ENCODE measurements around the gene PTPRH.
A peak's percentile ranks its signal among the peaks of the same experiment; 100 is the strongest.
"Not testable (repeated sequence)": the region's sequence is repeated elsewhere in the genome, so short reads cannot be mapped to it uniquely, and the experiment has no call there.

The PTPRH gene

DNA sequence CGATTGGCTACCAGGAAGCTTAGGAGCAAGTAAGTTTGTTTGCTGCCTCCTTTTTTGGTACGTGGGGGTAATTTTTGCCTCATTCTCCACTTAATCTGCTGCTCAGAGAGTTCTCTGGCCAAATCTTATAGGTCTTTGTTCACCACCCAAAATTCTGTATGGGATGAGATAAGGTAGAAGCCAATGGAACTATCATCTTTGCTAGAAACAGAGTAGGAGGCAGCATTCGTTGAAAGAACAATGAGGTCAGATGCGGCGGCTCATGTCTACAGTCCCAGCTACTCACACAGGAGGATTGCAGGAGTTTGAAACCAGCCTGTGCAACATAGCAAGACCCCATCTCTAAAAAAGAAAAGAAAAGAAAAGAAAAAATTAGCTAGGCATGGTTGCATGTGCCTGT, 37.9 kb downstream of the PTPRH start:
- Mint-ChIP-seq H3K4me3 (no peak overlapping the region), H3K27ac (no peak overlapping the region), H3K9me3 (peaks cover 4% of the 10 kb centered on the region), H3K4me1 (ENCODE audit: low read depth) (peaks cover 18% of the 10 kb centered on the region), H3K36me3 (ENCODE audit: low read depth) (peaks cover 7% of the 10 kb centered on the region), H3K27me3 (peaks cover 74% of the 10 kb centered on the region)

DNA sequence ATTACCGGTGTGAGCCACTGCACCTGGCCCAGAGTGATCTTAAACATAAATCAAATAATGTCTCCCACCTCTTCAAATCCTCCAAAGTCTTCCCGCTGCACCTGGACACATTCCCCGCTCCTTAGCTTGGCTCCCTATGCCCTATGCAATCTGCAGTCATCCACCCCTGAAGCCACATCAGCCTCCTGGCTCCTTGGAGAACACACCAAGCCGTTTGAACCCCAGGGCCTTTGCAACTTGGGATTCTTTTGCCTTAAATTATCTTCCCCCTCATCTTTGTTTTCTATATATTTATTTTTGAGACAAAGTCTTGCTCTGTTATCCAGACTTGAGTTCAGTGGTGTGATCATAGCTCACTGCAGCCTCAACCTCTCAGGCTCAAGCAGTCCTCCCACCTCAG, 40.2 kb downstream of the PTPRH start:
- peaks cover 17% of the 10 kb centered on the region for H3K4me1 Mint-ChIP-seq (ENCODE audit: low read depth)
- H3K9me3 Mint-ChIP-seq, result peaks cover 4% of the 10 kb centered on the region
- peaks cover 70% of the 10 kb centered on the region for H3K27me3 Mint-ChIP-seq
- no peak overlapping the region for H3K4me3 Mint-ChIP-seq
- no peak overlapping the region for H3K27ac Mint-ChIP-seq
- peaks cover 7% of the 10 kb centered on the region for H3K36me3 Mint-ChIP-seq (ENCODE audit: low read depth)

DNA sequence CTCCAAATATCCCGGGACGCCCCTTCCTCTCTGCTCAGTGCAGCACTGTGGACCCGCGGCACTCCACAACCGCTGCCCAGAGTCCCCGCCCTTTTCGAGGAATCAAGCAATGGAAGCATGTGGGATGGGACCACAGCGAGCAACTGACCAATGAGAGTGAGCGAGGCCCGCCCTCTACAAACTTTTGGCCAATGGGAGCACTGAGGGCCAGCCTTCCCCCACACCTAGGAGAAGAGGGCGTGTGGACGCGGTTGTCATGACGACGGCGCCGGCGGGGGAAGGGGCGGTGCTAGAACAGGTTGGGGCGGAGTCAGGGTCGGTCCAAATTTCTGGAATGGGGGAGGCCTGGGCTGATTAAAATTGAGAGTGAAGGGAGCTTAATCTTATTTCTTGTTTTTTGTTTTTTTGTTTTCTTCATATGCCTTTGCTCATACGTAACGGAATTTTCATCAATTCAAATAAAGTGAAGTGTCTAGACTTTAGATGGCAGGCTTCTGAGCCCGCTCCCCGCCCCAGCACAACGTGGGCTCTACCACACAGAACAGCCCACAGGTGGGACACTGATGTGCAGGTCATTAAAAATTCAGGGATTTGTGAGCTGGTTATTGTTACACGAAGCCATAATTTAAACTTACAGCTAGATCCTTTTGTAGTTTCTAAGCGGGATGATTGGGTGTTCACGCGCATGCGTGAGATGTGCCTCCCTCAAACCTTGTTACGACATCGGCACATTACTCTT, 42.6 kb downstream of the PTPRH start, which contains the start of gene DNAAF3:
TSS of gene DNAAF3 (minus strand) at position 84 of the 739 bp plus-strand sequence. CDS start 200 bp downstream, outside the sequence.
- Mint-ChIP-seq H3K4me1 (ENCODE audit: low read depth) (peaks cover 11% of the 10 kb centered on the region), H3K27ac (no peak within 1 kb of the TSS), H3K36me3 (ENCODE audit: low read depth) (peaks cover 7% of the 10 kb centered on the region), H3K4me3 (peak within 1 kb of the TSS; percentile 22), H3K9me3 (peaks cover 4% of the 10 kb centered on the region), H3K27me3 (peaks cover 60% of the 10 kb centered on the region)

DNA sequence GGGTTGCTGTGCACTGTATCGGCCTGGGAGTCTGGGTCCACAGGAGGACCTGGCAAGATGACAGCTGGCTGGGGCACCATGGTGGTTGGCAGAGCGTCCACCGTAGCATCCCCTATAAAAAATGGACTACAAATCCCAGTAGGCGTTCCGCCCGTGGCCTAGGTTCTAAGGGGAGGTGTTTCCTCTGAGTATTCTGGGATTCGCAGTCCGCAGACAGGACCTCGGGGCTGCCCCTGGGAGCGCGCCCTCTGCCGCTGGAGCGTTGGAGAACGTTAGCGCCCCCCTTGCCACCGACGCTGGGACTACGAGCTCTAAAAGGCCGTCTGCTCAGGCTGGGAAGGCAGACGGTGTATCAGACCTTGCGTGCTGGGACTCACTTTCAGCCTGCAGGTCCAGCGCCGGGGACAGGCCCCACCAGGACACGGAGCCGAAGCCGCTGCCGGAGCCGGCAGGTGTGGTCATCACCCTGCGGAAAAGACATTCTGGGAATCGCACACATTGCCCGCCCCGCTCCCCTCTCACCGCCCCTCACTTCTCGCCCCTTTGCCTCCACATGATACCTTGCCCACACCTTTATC, 43.3 kb downstream of the PTPRH start:
- peak overlapping the region; percentile 22 for H3K4me3 Mint-ChIP-seq
- H3K27me3 Mint-ChIP-seq, result peaks cover 55% of the 10 kb centered on the region
- peaks cover 11% of the 10 kb centered on the region for H3K4me1 Mint-ChIP-seq (ENCODE audit: low read depth)
- peaks cover 7% of the 10 kb centered on the region for H3K36me3 Mint-ChIP-seq (ENCODE audit: low read depth)
- H3K9me3 Mint-ChIP-seq, result peaks cover 4% of the 10 kb centered on the region
- H3K27ac Mint-ChIP-seq, result no peak overlapping the region

DNA sequence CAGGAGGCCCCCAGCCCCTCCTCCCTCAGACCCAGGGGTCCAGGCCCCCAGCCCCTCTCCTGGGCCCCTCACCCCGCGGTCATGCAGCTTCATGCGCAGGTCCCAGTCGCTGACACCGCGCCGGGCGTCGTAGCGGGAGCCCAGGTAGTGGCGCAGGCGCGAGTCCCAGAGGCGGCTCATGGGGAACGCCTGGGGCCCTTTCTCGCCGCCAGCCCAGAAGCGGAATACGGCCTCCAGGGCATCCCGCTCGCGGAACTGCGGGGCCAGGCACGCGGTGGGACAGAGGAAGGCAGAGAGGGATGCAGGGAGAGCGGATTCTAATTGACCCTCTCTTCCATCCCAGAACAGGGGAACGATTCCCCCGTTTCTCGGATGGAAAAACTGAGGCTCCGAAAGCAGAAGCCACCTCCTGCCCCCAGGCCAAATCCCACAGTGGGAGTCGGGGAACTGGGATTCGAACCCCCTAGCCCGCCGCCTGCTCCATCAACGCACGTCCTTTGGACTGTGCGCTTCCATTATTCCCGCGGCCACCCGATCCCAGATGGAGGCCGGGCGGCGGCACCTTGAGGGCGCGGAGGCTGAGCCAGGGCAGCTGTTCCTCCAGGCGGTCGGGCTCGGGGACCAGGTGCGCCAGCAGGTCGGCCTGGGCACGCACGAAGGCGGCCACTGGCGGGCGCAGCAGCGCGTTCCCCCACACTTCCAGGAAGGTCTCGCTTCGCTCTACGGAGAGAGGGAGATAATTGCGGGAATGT, 47.6 kb downstream of the PTPRH start:
- no peaks in the 10 kb centered on the region for H3K9me3 Mint-ChIP-seq
- H3K4me1 Mint-ChIP-seq (ENCODE audit: low read depth), result peaks cover 9% of the 10 kb centered on the region

DNA sequence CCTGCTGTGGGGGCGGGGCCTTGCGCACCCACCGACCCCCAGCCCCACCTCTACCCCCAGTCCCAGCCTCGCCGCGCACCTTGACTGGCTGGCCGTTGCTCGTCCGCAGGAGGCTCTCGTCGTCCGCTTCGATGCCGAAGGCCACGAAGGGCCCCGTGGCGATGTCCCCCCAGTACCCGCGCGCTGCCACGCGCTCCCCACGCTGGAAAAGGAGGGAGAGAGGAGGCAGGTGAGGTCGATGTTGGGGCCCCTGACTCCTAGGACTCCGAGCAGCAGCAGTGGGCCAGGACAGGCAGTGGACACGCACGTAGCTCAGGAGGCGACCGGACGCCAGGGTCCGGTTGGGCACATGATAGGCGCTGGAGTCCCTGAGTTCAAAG, 48.3 kb downstream of the PTPRH start:
- peaks cover 55% of the 10 kb centered on the region for H3K27me3 Mint-ChIP-seq
- H3K9me3 Mint-ChIP-seq, result no peaks in the 10 kb centered on the region
- H3K4me1 Mint-ChIP-seq (ENCODE audit: low read depth), result peaks cover 7% of the 10 kb centered on the region
- no peak overlapping the region for H3K4me3 Mint-ChIP-seq
- H3K36me3 Mint-ChIP-seq (ENCODE audit: low read depth), result no peaks in the 10 kb centered on the region
- no peak overlapping the region for H3K27ac Mint-ChIP-seq

More for the DNA sequence above, 47.6 kb downstream of the PTPRH start:
- H3K36me3 Mint-ChIP-seq (ENCODE audit: low read depth), result peaks cover 3% of the 10 kb centered on the region
- H3K27me3 Mint-ChIP-seq, result peaks cover 56% of the 10 kb centered on the region
- no peak overlapping the region for H3K4me3 Mint-ChIP-seq
- H3K27ac Mint-ChIP-seq, result no peak overlapping the region

DNA sequence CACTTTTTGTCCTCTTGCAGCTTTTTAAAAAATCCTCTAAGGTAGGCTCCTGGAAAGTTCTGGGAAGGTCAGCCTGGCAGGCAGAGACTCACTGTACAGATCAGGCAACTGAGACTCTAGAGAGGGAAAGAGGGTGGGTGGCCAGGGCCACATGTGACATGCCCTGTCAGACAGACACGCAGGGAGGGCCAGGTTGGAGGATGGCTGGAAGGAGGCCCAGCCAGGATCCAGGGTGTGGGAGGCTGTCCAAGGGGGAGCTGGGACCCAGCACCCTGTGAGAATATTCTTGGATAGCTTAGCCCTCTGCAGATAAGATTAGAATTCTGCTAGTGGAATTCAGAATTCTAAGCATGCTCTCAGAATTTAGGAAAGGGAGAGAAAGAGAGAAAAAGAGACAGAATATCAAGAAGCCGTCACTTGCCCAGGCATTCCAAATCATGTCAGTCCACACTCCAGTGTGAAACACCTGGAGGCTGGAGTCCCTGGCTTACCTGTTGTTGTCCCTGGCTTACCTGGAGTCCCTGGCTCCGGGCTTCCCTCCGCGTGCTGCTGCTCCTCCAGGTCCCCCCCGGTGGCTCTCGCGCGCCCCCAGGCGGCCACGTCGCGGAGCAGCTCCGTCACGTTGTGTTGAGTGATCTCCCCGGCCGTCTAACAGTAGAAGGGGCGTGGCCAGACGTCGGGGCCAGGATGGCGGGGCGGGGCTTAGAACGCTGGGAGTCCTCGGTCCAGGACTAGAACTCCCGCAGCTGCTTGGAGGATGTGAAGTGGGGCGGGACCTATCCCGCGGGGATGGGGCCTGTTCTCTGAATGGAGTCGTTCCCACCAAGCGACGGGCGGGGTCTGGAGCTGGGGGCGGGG, 48.9 kb downstream of the PTPRH start:
- Mint-ChIP-seq H3K9me3 (no peaks in the 10 kb centered on the region), H3K27me3 (peaks cover 51% of the 10 kb centered on the region), H3K4me1 (ENCODE audit: low read depth) (peaks cover 7% of the 10 kb centered on the region), H3K36me3 (ENCODE audit: low read depth) (no peaks in the 10 kb centered on the region), H3K27ac (no peak overlapping the region), H3K4me3 (no peak overlapping the region)

DNA sequence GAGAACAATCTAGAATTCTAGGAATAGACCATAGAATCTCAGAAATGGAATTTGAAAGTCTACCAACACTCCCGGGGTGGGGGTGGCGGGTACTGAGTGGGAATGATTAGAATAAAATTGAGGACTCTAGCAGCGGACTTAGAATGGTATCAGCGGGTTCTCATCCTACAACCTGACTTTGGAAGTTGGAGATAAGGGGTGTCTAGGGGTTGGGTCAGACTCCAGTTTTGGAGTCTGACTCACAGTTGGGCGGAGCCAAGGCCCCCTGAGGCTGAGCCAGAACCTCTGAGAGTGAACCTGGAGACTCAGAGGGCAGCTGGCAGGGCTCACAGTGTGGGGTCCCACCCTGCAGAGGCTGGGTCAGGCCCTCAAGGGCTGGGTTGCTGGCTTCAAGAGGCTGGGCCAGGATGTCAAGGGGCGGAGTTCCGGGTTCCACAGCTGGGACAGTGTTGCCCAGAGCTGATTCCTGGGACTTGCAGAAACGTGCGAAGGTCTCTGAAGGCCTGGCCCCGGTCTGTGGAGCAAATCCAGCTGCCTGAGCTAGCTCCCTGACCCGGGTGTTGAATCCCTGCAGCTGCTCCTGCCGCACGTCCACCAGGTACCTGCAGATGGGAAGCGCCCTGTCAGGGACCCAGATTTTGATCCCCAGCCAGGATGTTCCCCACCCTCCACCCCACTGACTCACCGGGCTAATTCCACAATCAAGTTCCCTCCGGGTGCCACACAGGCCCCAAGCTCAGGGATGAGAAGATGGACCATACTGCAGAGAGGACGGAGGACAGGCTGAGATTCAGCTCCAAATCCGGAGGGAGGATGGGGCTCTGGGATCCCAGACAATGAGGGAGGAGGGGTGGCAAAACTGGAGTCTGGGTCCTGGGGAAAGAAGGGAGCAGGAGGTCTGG, 50.2 kb downstream of the PTPRH start:
- H3K9me3 Mint-ChIP-seq, result no peaks in the 10 kb centered on the region
- no peak overlapping the region for H3K4me3 Mint-ChIP-seq
- H3K27ac Mint-ChIP-seq, result no peak overlapping the region
- peaks cover 10% of the 10 kb centered on the region for H3K4me1 Mint-ChIP-seq (ENCODE audit: low read depth)
- peaks cover 46% of the 10 kb centered on the region for H3K27me3 Mint-ChIP-seq
- H3K36me3 Mint-ChIP-seq (ENCODE audit: low read depth), result no peaks in the 10 kb centered on the region

DNA sequence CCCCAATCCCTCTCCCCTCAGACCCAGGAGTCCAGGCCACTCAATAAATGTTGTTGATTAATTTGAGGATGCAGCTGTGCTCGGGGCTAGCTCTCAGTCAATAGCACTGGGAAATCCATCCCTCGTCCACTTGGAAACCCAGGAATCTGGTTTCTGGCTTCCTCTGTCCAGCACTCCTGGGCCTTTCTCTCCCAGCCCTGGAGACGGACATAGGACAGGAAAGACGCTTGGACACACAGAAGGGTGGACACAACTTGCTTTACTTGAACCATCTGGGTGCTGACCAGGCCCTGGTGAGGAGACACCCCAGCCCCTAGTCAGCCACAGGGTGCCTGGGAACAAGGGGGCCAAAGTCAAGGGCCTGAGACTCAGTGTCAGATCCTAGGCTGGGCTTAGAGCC, 50.9 kb downstream of the PTPRH start:
- Mint-ChIP-seq H3K9me3 (peaks cover 4% of the 10 kb centered on the region), H3K4me3 (no peak overlapping the region), H3K27me3 (peaks cover 41% of the 10 kb centered on the region), H3K36me3 (ENCODE audit: low read depth) (no peaks in the 10 kb centered on the region), H3K4me1 (ENCODE audit: low read depth) (peaks cover 15% of the 10 kb centered on the region), H3K27ac (no peak overlapping the region)

DNA sequence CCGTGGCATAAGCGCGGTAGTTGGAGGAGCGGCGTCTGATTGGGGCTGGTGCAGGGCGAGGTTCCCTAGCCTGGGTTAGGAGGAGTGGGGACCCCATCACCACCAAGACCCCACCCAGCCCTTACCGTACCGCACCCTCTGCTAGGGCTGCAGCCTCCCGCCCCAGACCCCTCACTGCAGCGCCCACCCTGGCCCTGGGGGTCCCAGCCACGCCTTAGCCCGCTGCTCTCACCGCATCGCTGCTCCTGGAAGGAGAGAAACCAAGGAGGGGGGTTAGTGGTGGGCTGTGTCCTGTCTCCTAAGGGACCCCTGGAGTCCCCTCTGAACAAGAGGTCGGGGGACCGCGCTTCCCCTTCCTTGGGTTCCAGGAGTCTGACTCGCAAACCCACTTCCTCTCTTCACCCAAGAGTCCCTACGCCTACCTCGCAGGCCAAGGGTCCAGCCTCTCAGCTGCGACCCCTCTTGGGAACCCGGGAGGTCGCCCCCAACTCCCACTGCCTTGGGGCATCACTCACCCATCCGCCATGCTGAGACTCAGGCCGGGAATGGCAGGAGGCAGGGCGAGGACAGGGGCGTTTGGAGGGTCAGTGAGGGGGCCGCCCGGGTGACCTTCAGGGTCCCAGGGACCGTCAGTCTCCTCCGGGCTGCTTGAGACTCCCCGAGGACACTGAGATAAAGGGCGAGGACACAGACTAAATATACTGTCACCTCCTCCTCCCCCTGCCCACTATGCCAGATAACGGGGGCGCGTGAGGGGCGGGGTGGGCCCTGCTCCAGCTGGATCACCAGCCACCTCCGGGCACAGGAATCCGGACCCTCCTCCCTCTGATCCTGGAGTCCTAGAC, 52.0 kb downstream of the PTPRH start, which contains the start of gene TNNI3:
TSS of gene TNNI3 (minus strand) at position 669 of the 845 bp plus-strand sequence. CDS start at position 526, 143 bp downstream.
- Mint-ChIP-seq H3K4me1 (ENCODE audit: low read depth) (peaks cover 20% of the 10 kb centered on the region), H3K27ac (no peak within 1 kb of the TSS), H3K36me3 (ENCODE audit: low read depth) (no peaks in the 10 kb centered on the region), H3K4me3 (no peak within 1 kb of the TSS), H3K27me3 (peaks cover 36% of the 10 kb centered on the region), H3K9me3 (peaks cover 5% of the 10 kb centered on the region)

DNA sequence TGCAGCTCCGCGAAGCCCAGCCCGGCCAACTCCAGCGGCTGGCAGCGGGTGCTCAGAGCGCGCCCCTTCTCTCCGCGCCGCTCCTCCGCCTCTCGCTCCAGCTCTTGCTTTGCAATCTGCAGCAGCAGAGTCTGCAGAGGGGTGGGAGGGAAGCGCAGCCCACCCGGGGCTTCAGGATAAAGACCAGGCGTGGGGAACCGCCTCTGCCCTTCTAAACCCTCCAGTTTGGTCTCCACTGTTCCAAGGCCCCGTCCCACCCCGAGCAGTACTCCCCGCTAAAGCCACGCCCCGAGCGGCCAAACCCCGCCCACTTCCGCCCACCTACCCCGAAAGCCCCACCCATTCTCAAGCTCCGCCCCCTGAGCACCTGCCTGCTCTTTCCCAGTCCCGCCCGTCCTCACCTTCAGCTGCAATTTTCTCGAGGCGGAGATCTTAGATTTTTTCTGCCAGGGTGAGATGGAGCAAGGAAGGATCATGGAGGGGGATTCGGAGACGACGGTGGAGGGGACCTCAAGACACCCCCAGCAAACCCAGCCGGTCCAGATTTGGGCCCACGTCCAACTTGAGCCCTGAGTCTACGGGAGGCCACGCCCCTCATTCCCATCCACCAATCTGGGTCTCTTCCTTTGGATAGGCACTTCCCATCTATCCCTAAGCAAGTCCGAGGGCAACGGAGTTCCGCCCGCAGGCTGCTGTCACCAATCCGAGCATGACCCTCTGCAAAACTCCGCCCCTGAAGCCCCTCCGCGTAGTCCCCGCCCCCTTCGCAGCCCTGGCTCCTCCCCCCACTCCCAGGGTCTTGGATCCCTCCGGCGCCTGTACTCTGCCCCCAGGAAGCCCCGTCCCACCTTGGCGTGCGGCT, 52.9 kb downstream of the PTPRH start:
- peaks cover 6% of the 10 kb centered on the region for H3K36me3 Mint-ChIP-seq (ENCODE audit: low read depth)
- peaks cover 25% of the 10 kb centered on the region for H3K4me1 Mint-ChIP-seq (ENCODE audit: low read depth)
- no peak overlapping the region for H3K27ac Mint-ChIP-seq
- H3K27me3 Mint-ChIP-seq, result peaks cover 35% of the 10 kb centered on the region
- H3K9me3 Mint-ChIP-seq, result peaks cover 14% of the 10 kb centered on the region
- no peak overlapping the region for H3K4me3 Mint-ChIP-seq

DNA sequence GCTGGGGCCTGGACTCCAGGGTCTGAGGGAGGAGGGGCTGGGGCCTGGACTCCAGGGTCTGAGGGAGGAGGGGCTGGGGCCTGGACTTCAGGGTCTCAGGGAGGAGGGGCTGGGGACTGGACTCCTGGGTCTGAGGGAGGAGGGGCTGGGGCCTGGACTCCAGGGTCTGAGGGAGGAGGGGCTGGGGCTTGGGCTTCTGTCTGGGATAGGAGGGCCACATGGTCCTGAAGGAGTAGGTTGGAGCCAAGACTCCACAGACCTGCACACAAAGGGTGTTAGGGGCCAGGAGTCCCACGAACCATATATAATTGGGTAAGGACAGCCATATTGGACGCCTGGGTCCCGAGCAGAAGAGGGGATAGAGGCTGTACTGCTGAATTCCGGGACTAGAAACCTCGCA, 53.5 kb downstream of the PTPRH start:
- Mint-ChIP-seq H3K4me1 (ENCODE audit: low read depth) (peaks cover 25% of the 10 kb centered on the region), H3K9me3 (peaks cover 15% of the 10 kb centered on the region), H3K27me3 (peaks cover 35% of the 10 kb centered on the region)
- H3K36me3 Mint-ChIP-seq (ENCODE audit: low read depth); H3K27ac Mint-ChIP-seq; H3K4me3 Mint-ChIP-seq: not testable (repeated sequence)

Measured in stimulated activated naive CD8-positive, alpha-beta T cell treated with anti-CD3 and anti-CD28 coated beads, Interleukin-15, Interleukin-2, amounts not matched to agents 100 ng/mL and 50 ng/mL, for 24 hours (primary cell).